Smooth muscle cell (in vitro differentiated cells): ENCODE data around the gene RPL36. TPM values are rescaled to one million over a fixed set of nuclear protein-coding genes. Genes with fewer than 3 reads are reported as not detected.

Source experiments
- DNase-seq: peaks from one replicate; lab custom pipeline; 2025; ENCODE audit not compliant: unreplicated experiment; lab: John Stamatoyannopoulos, UW
- H2AFZ ChIP-seq: fragments of 200-600 bp; sonication (generic); 2 replicates; pipeline ENCODE4 v1.6.0; 2016; ENCODE audit warnings: antibody characterized with exemption, low read depth, mild to moderate bottlenecking
- H3F3A ChIP-seq: fragments of 200-600 bp; sonication (generic); 2 replicates; pipeline ENCODE4 v1.6.0; 2017; ENCODE audit warnings: antibody characterized with exemption, low read depth
- H3K27ac ChIP-seq: fragments of 200-600 bp; sonication (generic); 2 replicates; pipeline ENCODE4 v1.5.1; 2016; ENCODE audit warnings: low read depth, mild to moderate bottlenecking
- H3K27me3 ChIP-seq: fragments of 200-600 bp; sonication (generic); 2 replicates; pipeline ENCODE4 v1.6.1; 2016; ENCODE audit warnings: low read depth, mild to moderate bottlenecking
- H3K36me3 ChIP-seq: fragments of 200-600 bp; sonication (generic); 2 replicates; pipeline ENCODE4 v1.5.1; 2016; ENCODE audit warnings: low read depth
- H3K4me1 ChIP-seq: fragments of 200-600 bp; sonication (generic); 2 replicates; pipeline ENCODE4 v1.5.1; 2016; ENCODE audit warnings: low read depth
- H3K4me2 ChIP-seq: fragments of 200-600 bp; sonication (generic); 2 replicates; pipeline ENCODE4 v1.6.0; 2016; ENCODE audit warnings: mild to moderate bottlenecking
- H3K4me3 ChIP-seq: fragments of 200-600 bp; sonication (generic); 2 replicates; pipeline ENCODE4 v1.5.1; 2016; ENCODE audit warnings: mild to moderate bottlenecking
- H3K79me2 ChIP-seq: fragments of 200-600 bp; sonication (generic); 2 replicates; pipeline ENCODE4 v1.6.0; 2016; ENCODE audit warnings: low read depth, mild to moderate bottlenecking
- H3K9ac ChIP-seq: fragments of 200-600 bp; sonication (generic); 2 replicates; pipeline ENCODE4 v1.6.0; 2016; ENCODE audit warnings: low read depth
- H3K9me3 ChIP-seq: fragments of 200-600 bp; sonication (generic); replicated peaks from 2 replicates; pipeline ENCODE4 v1.5.1; 2016; ENCODE audit warnings: low read depth
- H4K20me1 ChIP-seq: fragments of 200-600 bp; sonication (generic); 2 replicates; pipeline ENCODE4 v1.6.0; 2016; ENCODE audit warnings: low read depth
- CTCF ChIP-seq: fragments of 200-600 bp; sonication (generic); IDR thresholded peaks from 2 replicates; pipeline ENCODE4 v1.5.1; 2017; ENCODE audit warnings: borderline replicate concordance, mild to moderate bottlenecking, antibody characterized with exemption; ENCODE audit not compliant: insufficient read depth, poor library complexity, severe bottlenecking
- WGBS: methylation state at CpG from one replicate; pipeline ENCODE4 v1.1.7; 2016; ENCODE audit warnings: low lambda C conversion rate; 5-methylcytosine and 5-hydroxymethylcytosine counted together
- polyA plus RNA-seq: library from polyadenylated mRNA; unstranded; fragments of >200 nt; fragmentation: Nextera tagmentation; extraction: Ambion mirVana; gene quantifications from 2 replicates; pipeline ENCODE4 v1.2.1, GENCODE V29; 2016
- total RNA-seq: library from RNA; depleted of rRNA; stranded (reverse); fragments of >200 nt; gene quantifications from 2 replicates; pipeline ENCODE4 v1.2.3, GENCODE V29; 2014

RPL36 gene
- total and polyA plus RNA-seq, 2 experiments from 2014 or later, result 641 to 1,079 TPM

- Histone ChIP-seq H4K20me1 (peaks cover 48% of the 10 kb centered on the region), H3K4me3 (no peak overlapping the region), H3K4me2 (no peak overlapping the region), H3K27ac (no peak overlapping the region), H2AFZ (no peak overlapping the region), H3K9ac (no peak overlapping the region), H3F3A (no peaks in the 10 kb centered on the region), H3K36me3 (no peaks in the 10 kb centered on the region), H3K79me2 (no peaks in the 10 kb centered on the region), H3K27me3 (no peaks in the 10 kb centered on the region), H3K4me1 (no peaks in the 10 kb centered on the region), H3K9me3 (no peaks in the 10 kb centered on the region)
- no peak for TF ChIP-seq CTCF
- WGBS, result 99% methylated on average over 35 of the region's 37 CpGs
- DNase-seq, result no peak
Measured at GRCh38 chr19:5707576-5708575, 17.8 kb downstream of the RPL36 start.

GRCh38 chr19:5711025-5711424, 20.9 kb downstream of the RPL36 start:
- Histone ChIP-seq H3F3A (no peaks in the 10 kb centered on the region), H3K27ac (no peak overlapping the region), H3K36me3 (no peaks in the 10 kb centered on the region), H3K4me3 (no peak overlapping the region), H3K9ac (no peak overlapping the region), H3K9me3 (no peaks in the 10 kb centered on the region), H4K20me1 (peaks cover 61% of the 10 kb centered on the region), H3K79me2 (peaks cover 20% of the 10 kb centered on the region), H3K4me1 (no peaks in the 10 kb centered on the region), H2AFZ (no peak overlapping the region), H3K27me3 (no peaks in the 10 kb centered on the region), H3K4me2 (no peak overlapping the region)
- TF ChIP-seq CTCF, result no peak
- 100% methylated on average over 8 of the region's 8 CpGs for WGBS
- DNase-seq, result no peak

- no peak overlapping the region for H2AFZ ChIP-seq
- H4K20me1 ChIP-seq, result peaks cover 64% of the 10 kb centered on the region
- no peaks in the 10 kb centered on the region for H3K27me3 ChIP-seq
- H3F3A ChIP-seq, result no peaks in the 10 kb centered on the region
- no peak overlapping the region for H3K9ac ChIP-seq
- H3K4me1 ChIP-seq, result no peaks in the 10 kb centered on the region
- no peak overlapping the region for H3K27ac ChIP-seq
- no peak overlapping the region for H3K4me3 ChIP-seq
- H3K9me3 ChIP-seq, result no peaks in the 10 kb centered on the region
- peaks cover 27% of the 10 kb centered on the region for H3K79me2 ChIP-seq
- no peak overlapping the region for H3K4me2 ChIP-seq
- no peak for TF ChIP-seq CTCF
- DNase-seq, result no peak
- H3K36me3 ChIP-seq, result no peaks in the 10 kb centered on the region
- WGBS, result 96% methylated on average over 25 of the region's 25 CpGs
Measured at GRCh38 chr19:5711713-5712161, 21.6 kb downstream of the RPL36 start.

- no peaks in the 10 kb centered on the region for H3K36me3 ChIP-seq
- peaks cover 79% of the 10 kb centered on the region for H4K20me1 ChIP-seq
- H2AFZ ChIP-seq, result no peak overlapping the region
- no peak for TF ChIP-seq CTCF
- H3K27ac ChIP-seq, result no peak overlapping the region
- no peaks in the 10 kb centered on the region for H3K9me3 ChIP-seq
- H3F3A ChIP-seq, result no peaks in the 10 kb centered on the region
- WGBS, result 93% methylated on average over 9 of the region's 9 CpGs
- no peak for DNase-seq
- H3K27me3 ChIP-seq, result no peaks in the 10 kb centered on the region
- no peak overlapping the region for H3K9ac ChIP-seq
- no peak overlapping the region for H3K4me3 ChIP-seq
- peaks cover under 1% of the 10 kb centered on the region for H3K4me1 ChIP-seq
- peaks cover 42% of the 10 kb centered on the region for H3K79me2 ChIP-seq
- H3K4me2 ChIP-seq, result no peak overlapping the region
Measured at GRCh38 chr19:5713228-5713627, 23.1 kb downstream of the RPL36 start.
